ENCODE measurements around the gene RPL18A. TPM values are rescaled to one million over a fixed set of nuclear protein-coding genes. Genes with fewer than 3 reads are reported as not detected.
A peak's percentile ranks its signal among the peaks of the same experiment; 100 is the strongest.
"Not testable (repeated sequence)": the region's sequence is repeated elsewhere in the genome, so short reads cannot be mapped to it uniquely, and the experiment has no call there.

Gene RPL18A
- total RNA-seq, 2 donors from 2014 or later: 1,009 to 1,051 TPM

GRCh38 chr19:17887221-17887620, 27.5 kb downstream of the RPL18A start:
- DNase-seq; ATAC-seq; intact Hi-C loops (cut with DNase I): not testable (repeated sequence)

GRCh38 chr19:17888260-17888659, 28.6 kb downstream of the RPL18A start:
- DNase-seq (no peak), ATAC-seq (no peak)
- intact Hi-C loops (cut with DNase I): no loop called here

- peak in 1 of 2 donors; percentile 59 for ATAC-seq
- DNase-seq: no peak
- intact Hi-C loops (cut with DNase I): no loop called here
These were observed 30.0 kb downstream of the RPL18A start for GRCh38 chr19:17889609-17890214.

DNA sequence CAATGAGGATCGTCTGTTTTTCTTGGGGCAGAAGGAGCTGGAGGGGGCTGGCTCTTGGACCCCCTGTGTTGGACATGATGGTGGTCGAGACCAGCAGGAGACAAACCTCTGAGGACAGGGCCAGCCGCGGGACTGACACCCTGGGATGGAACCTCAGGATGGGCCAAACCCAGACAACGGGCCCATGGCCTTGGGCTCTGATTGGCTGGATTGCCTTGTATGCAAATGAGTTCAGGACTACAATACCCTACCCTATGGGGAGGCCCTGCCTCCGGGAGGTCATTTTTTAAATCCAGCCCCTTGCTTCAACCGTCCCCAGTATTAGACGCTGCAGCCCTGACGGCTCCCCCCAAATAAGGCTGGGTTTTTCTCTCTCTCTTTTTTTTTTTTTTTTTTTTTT, 34.1 kb downstream of the RPL18A start:
- ATAC-seq (no peak), DNase-seq (no peak)
- intact Hi-C loops (cut with DNase I): no loop called here

DNA sequence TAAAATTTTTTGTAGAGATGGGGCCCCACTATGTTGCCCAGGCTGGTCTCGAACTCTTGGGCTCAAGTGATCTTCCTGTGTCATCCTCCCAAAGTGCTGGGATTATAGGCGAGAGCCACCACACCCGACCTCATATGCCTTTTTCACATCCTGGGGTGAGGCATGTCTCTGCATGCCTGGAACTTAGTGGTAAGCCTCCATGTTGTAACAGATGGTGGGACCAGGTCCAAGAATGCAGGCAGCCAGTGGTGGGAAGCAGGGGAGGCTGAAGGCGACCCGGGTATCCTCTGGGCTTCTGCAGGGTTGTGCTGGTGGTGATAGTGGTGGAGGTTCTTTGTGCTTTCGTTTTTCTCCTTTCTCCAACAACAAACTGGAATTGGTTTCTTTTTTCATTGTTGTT, 43.0 kb downstream of the RPL18A start:
- intact Hi-C loops (cut with DNase I): no loop called here
- ATAC-seq: no peak
- no peak for DNase-seq

GRCh38 chr19:17908244-17908643, 48.5 kb downstream of the RPL18A start:
- intact Hi-C loops (cut with DNase I): no loop called here
- ATAC-seq (no peak), DNase-seq (no peak)

DNA sequence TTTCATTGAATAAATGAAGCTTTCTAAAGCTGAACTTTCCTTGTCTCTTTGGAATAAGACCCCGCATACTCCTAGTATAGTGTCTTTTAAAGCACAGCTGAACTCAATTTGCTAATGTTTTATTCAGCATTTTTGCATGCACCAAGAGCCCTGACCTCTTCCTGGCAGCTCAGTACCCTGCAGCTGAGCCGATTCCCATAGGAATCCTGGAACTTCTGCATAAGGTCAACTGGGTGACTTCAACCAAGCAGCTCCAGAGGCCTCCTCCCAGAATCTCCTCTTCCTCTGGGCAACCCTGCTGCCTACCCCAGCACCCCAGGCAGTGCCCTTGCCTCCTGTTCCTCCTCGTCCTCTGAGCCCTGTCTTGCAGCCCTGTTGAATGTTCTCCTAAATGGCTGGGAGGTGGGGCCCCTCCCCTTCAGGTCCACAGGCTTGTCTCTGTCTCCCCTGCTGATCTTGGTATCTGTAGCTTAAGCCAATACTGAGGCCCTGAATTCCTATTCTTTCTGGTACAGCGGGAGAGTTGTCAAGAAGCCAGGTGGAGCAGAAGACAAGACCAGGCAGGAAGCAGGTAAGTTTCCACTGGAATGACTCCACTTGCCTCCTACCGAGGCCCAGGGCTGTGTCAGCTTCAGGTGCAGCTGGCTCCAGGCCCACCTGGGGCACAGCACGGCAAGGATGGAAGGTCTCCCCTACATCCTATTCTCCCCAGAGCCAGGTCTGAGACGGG, 49.5 kb downstream of the RPL18A start:
- DNase-seq (no peak), ATAC-seq (no peak)
- intact Hi-C loops (cut with DNase I): no loop called here

DNA sequence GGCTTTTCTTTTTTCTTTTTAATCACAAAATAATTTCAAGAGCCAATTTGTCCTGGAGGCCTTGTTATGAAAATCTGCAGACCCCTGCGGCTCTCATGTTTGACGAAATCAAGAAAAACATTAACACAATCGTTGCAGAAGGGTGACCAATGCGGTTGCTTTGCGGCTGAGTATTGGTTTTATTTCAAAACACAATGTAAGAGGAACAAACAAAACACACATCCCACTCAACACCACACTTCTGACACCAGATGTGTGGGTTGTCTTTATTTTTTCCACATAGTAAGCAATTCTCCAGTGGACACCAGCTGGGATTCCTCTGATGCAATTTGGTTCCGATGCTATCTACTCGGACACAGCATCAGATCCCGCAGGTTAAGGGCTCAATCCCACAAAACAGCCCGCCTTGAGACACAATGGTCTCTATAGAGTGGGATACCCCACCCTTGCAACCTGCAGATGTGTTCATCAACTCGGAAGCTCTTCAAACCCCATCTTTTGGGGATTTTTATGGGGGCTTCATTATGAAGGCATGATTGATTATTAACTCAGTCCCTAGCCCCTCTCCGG, 51.2 kb downstream of the RPL18A start:
- intact Hi-C loops (cut with DNase I): no loop called here
- no peak for ATAC-seq

More for the DNA sequence above, 51.2 kb downstream of the RPL18A start:
- no peak for DNase-seq

Other genes starting within 250 kb of the RPL18A start
- gene UNC13A, start 171.6 kb upstream of the RPL18A start, total RNA-seq: under 1 TPM; 0.03 to 0.16 TPM
- gene MAP1S, start 140.4 kb upstream of the RPL18A start, total RNA-seq: 10 to 100 TPM; 33.6 to 40.8 TPM
- gene FCHO1, start 108.4 kb upstream of the RPL18A start, total RNA-seq: 1 to 10 TPM; 1.5 to 1.8 TPM
- gene B3GNT3, start 64.8 kb upstream of the RPL18A start, total RNA-seq: under 1 TPM in 1 of 2 donors, not detected in 1; 0.18 TPM
- not detected for gene INSL3, start 38.4 kb upstream of the RPL18A start, total RNA-seq
- gene JAK3, start 11.9 kb upstream of the RPL18A start, total RNA-seq: 1 to 10 TPM; 4.2 to 7.0 TPM
- gene SLC5A5, start 12.0 kb downstream of the RPL18A start, total RNA-seq: not detected
- 10 to 100 TPM; 74.5 to 86.8 TPM for gene CCDC124, start 73.1 kb downstream of the RPL18A start, total RNA-seq
- gene KCNN1, start 107.2 kb downstream of the RPL18A start, total RNA-seq: 1 to 10 TPM; 1.7 to 1.8 TPM
- gene ARRDC2, start 148.3 kb downstream of the RPL18A start, total RNA-seq: 10 to 100 TPM; 14.8 to 21.6 TPM
- gene IL12RB1, start 227.0 kb downstream of the RPL18A start, total RNA-seq: 1 to 10 TPM; 1.2 to 1.6 TPM
- gene MAST3, start 237.9 kb downstream of the RPL18A start, total RNA-seq: 1 to 10 TPM; 5.5 to 7.9 TPM

Data from left cardiac atrium (tissue), 4 donors.